Stimulated activated CD4-positive, alpha-beta T cell treated with anti-CD3 and anti-CD28 coated beads, Interleukin-4, amount 100 ng/mL, for 48 hours (primary cell): Measurements from ENCODE around the gene TTBK1.

ENCODE experiments used
- DNase-seq, 2 donors: peaks; one replicate each; pipeline ENCODE4 v3.0.0-alpha.2; 2020; ENCODE audit warnings: low read depth in 2 of 2

Gene TTBK1

DNA sequence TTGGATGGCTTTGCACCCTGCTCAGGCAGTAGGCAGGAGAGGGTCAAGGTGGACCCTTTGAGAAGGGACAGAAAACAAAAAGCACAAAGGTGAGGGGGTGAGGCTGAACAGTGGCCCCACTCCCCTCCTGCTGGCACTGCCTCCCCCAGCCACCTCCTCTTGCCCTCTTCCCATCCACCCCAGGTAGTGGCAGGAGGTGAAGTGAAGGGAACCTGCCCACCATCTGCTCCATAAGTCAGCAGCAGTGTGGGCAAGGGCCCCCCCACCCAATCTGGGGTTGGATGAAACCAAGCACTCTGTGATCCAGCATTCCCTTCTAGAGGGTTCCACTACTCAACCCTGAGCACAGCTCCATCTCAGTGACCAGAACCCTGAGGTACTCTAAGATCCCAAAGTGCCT lies 28.7 kb downstream of the TTBK1 start:
- no peak for DNase-seq

DNA sequence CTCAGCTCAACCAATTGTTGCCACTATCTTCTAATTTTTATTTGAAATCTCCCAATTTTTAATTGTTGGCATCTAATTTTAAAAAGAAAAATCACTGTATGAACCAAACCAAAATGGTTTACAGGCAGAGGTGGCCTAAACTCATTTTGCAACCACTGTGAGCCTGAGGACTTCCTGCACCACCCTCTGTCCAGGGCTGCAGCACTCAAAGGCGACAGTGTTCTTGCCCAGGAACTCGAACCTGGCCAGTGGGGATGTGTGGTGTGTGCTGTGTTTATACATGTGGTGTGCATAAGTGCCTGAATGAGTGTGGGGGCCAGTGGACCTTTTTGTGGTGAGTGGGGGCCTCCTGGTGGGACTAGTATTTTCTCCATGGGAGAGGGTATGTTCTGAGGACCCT lies 30.4 kb downstream of the TTBK1 start:
- no peak for DNase-seq

DNA sequence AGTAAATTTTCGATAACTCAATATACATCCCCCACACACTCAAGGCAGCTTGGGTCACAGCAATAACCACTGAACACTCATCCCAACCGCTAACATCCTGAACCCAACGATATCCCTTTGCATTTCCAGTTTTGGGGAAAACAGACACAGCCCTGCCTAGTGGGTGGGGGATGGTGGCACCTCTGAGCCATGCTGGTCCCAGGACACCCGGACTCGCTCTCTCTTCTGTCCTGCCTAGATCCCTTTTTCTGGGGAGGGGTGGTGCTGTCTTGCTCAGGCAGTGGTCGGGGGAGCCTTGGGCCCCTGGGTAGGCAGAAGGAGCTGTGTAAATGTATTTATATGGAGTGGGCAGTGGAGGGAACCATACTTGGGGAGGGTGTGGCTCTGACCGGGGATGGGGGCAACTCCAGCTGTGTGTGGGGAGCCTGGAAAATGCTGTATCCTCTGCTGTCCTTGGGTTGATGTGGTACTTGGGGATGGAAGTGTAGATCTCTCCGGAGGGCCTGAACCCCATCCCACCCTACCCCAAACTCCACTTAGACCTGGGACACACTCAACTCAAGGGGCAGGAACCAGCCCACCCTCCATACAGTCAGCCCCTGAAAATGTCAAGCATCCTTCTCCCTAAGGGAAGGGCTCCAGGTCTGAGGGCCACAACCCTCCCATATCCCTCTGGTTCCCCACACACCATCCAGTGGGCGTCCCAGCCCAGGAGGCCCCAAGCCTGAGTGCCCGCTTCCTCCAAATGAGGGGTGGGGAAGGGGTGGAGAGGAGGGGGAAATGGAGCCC lies 31.0 kb downstream of the TTBK1 start:
- no peak for DNase-seq

DNA sequence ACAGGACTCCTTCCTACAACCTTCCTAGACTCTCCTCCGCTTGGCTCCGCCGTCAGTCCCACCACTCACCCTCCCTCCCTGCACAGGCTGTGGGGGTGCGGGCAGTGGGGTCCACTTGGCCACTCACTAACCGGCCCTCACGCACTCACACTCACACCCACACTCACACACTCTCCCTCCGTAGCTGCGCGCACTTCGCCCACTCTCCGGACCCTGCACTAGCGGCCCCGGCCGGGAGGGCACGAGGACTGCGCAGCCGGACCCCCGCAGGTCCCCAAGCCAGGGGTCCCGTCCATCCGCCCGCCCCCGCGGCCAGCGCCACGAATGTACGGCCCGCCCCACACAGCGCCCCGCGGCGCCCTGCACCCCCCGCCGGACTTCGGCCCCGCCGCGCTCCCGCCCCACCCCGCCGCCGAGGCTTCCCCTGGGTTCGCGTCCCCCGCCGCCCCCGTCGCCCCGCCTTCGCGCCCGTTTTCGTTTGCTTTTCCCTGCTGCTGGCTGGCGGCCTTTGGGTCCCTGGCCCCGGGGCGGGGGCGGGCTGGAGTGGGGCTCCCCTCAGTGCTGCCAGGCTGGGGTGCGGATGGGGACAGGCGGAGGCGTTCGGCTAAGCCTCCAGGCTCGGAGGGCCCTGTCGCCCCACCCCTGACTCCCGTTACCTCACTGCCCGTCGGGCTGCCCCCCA lies 31.8 kb downstream of the TTBK1 start:
- DNase-seq: peak in 1 of 2 donors; percentile 8

GRCh38 chr6:43275801-43276576 lies 32.7 kb downstream of the TTBK1 start:
- DNase-seq: no peak

- no peak for DNase-seq
Measured at GRCh38 chr6:43276577-43277305, 33.5 kb downstream of the TTBK1 start.

DNA sequence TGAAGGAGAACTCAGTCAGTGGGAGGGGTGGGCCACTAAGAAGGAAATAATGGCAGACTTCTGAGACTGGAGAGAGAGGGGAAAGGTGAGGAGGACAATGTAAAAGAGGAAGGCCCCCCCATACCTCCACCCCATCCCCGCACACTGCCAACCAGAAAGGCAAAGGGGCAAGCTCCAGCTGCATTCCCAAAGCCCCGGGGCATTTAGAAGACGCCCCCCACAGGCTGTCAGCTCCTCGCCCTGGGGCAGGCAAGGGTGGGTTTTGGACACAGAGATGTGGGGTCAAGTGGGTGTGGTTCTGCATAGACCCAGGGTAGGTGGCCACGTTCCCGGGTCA lies 34.0 kb downstream of the TTBK1 start:
- no peak for DNase-seq

- no peak for DNase-seq
Measured at GRCh38 chr6:43277643-43278523, 34.6 kb downstream of the TTBK1 start.

GRCh38 chr6:43278524-43279078 lies 35.3 kb downstream of the TTBK1 start:
- no peak for DNase-seq

GRCh38 chr6:43280234-43280633 lies 37.0 kb downstream of the TTBK1 start:
- DNase-seq: no peak

DNA sequence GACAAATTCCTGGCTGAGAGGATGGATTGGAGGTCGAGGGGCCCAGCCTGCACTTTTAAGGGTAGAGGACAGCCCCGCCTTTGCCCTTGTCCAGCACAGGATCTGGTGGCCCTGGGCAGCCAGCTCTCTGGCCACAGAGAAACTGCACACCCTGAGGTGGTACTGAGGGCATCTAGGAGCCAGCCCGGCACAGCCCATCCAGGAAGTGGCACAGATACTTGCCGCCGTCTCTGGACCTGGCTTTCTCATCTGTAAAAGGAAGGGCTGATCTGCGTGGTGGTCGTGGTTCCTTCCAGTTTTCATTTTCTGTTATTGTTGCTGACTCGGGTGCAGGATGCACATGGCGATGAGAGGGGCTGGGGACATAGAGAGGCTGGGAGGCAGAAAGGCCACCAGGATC lies 38.8 kb downstream of the TTBK1 start:
- DNase-seq: no peak

DNA sequence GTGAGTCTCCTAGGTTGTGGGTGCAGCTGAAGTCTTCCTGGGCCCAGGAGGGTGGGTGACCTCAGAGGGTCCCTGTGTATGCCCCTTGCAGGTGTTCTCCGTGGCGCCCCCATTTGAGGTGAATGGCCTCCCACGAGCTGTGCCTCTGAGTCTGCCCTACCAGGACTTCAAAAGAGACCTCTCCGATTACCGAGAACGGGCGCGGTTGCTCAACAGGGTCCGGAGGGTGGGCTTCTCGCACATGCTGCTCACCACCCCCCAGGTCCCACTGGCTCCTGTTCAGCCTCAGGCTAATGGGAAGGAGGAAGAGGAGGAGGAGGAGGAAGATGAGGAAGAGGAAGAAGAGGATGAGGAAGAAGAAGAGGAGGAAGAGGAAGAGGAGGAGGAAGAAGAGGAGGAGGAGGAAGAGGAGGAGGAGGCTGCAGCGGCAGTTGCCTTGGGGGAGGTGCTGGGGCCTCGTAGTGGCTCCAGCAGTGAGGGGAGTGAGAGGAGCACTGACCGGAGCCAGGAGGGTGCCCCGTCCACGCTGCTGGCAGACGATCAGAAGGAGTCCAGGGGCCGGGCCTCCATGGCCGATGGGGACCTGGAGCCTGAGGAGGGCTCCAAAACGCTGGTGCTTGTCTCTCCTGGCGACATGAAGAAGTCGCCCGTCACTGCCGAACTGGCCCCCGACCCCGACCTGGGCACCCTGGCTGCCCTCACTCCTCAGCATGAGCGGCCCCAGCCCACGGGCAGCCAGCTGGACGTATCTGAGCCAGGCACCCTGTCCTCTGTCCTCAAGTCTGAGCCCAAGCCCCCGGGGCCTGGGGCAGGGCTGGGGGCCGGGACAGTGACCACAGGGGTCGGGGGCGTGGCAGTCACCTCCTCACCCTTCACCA lies 39.6 kb downstream of the TTBK1 start:
- DNase-seq: no peak

- DNase-seq: no peak
Measured at GRCh38 chr6:43283514-43283901, 40.2 kb downstream of the TTBK1 start.

GRCh38 chr6:43283905-43284304 lies 40.6 kb downstream of the TTBK1 start:
- no peak for DNase-seq

DNA sequence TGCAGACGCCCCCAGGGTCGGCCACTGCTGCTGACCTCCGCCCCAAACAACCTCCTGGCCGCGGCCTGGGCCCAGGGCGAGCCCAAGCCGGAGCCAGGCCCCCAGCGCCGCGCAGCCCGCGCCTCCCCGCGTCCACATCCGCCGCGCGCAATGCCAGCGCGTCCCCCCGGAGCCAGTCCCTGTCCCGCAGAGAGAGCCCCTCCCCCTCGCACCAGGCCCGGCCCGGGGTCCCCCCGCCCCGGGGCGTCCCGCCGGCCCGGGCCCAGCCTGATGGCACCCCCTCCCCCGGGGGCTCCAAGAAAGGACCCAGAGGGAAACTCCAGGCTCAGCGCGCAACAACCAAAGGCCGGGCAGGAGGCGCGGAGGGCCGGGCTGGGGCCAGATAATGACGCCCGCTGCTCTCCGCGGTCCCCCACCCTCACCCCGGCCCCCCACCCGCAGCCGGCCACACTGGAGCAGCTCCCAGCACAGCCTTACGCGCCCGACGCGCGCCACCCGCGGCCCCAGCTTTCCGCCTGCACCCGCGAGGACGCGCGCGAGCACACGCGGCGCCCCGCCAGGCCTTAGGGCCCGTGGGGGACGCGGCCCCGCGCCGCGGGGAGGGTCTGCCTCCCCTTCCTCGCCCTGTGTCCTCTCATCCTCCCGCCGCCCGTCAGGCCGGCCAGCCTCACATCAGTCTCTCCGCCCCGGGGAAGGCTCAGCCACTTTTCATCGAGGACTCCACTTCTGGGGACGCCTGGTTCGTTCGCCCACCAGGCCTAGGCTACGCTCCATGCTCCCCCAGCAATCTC lies 41.9 kb downstream of the TTBK1 start:
- no peak for DNase-seq

DNA sequence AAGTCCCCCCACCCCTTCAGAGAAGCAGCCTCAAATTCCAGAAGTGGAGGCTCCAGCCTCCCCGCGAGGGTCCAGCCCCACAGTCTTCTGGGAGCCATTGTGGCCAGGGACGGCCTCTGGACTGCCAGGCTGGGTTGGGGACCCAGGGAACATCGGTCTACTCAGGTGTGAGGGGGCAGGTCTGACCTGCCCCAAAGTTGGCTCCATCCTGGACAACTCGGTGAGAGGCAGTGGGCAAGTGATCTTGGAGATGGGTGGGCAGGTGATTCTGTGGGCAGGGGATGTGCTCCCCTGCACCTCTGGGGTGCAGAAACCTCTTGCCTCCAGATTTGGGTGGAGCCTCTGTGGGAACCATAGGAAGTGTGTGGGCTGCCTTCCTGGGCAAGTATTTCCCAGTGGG lies 42.6 kb downstream of the TTBK1 start:
- DNase-seq: no peak

- no peak for DNase-seq
Measured at GRCh38 chr6:43286456-43286979, 43.2 kb downstream of the TTBK1 start.

DNA sequence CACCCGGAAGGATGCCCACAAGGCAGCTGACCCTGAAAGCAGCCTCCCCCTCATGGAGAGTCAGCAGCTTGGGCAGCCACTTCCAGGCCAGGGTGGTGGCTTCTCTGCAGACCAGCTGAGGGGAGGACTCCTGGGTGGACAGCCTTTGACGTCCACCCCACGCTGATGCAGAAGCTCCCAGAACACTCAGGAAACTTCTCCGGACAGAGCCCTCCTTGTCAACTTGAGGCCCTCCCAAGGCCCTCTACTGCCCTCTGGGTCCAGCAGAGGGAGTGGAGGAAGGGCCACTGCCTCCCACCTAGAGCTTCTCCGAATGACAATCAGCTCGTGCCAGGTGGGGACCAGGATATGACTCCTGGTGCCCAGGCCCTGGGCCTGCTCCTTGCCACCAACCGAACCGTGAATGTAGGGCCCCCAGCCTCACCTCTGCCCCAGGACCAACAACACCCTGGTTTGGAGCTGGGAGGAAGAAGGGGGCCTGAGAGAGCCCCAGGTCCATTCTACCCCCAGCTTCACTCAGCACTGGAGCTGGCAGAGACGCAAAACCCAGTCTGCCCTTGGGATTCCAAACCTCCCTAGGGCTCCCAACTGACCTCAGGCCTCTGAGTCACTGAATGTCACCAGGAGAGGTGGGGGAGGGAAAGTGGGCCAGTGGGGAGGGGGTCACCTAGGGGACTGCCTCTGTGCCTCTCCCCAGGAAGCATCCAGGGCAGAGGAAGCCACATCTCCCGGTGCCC lies 43.9 kb downstream of the TTBK1 start:
- DNase-seq: no peak
